Left ventricle myocardium inferior (tissue), 1 donor: ENCODE results near the gene SDCBP2. TPM values are rescaled to one million over a fixed set of nuclear protein-coding genes. Genes with fewer than 3 reads are reported as not detected.

Experiments used
- DNase-seq: peaks from one replicate; pipeline ENCODE4 v3.0.0-alpha.2; 2020
- H3K27ac ChIP-seq: fragments of 200-600 bp; replicated peaks from 2 replicates; pipeline ENCODE4 v1.8.0; 2021
- H3K27me3 ChIP-seq: fragments of 200-600 bp; 2 replicates; pipeline ENCODE4 v1.8.0; 2021; ENCODE audit warnings: low read depth
- H3K36me3 ChIP-seq: fragments of 200-600 bp; 2 replicates; pipeline ENCODE4 v1.8.0; 2021
- H3K4me1 ChIP-seq: fragments of 200-600 bp; 2 replicates; pipeline ENCODE4 v1.8.0; 2021
- H3K4me3 ChIP-seq: fragments of 200-600 bp; 2 replicates; pipeline ENCODE4 v1.8.0; 2021; ENCODE audit warnings: mild to moderate bottlenecking, moderate library complexity
- H3K9me3 ChIP-seq: fragments of 200-600 bp; replicated peaks from 2 replicates; pipeline ENCODE4 v1.8.0; 2021
- intact Hi-C: fragments of 100-400 bp; cut with micrococcal nuclease; formaldehyde crosslinking; loops from one replicate; pipeline ENCODE4 v1.11.0; 2022
- total RNA-seq: library from RNA; stranded (reverse); fragmentation: NEBNext Ultra II Directional; extraction: Animal tissue kit (Norgen Biotek cat#: 25700); gene quantifications from one replicate; pipeline ENCODE4 v1.2.1, GENCODE V29; 2021
- TF ChIP-seq, protein P1 (sequence below): fragments of 200-600 bp; IDR thresholded peaks from 2 replicates; pipeline ENCODE4 v1.8.0; 2021; ENCODE audit warnings: antibody characterized with exemption, mild to moderate bottlenecking, borderline replicate concordance
- donor health status: DM: no; HTN: yes; CAD: no; lungs with severe emphysema.

The SDCBP2 gene
- total RNA-seq, 1 donor from 2014 or later, result 2.2 TPM

- Histone ChIP-seq H3K36me3 (peaks cover 26% of the 10 kb centered on the region), H3K27ac (no peak overlapping the region), H3K4me3 (no peak overlapping the region), H3K9me3 (no peaks in the 10 kb centered on the region), H3K4me1 (no peaks in the 10 kb centered on the region), H3K27me3 (no peaks in the 10 kb centered on the region)
- TF ChIP-seq, protein P1, sequence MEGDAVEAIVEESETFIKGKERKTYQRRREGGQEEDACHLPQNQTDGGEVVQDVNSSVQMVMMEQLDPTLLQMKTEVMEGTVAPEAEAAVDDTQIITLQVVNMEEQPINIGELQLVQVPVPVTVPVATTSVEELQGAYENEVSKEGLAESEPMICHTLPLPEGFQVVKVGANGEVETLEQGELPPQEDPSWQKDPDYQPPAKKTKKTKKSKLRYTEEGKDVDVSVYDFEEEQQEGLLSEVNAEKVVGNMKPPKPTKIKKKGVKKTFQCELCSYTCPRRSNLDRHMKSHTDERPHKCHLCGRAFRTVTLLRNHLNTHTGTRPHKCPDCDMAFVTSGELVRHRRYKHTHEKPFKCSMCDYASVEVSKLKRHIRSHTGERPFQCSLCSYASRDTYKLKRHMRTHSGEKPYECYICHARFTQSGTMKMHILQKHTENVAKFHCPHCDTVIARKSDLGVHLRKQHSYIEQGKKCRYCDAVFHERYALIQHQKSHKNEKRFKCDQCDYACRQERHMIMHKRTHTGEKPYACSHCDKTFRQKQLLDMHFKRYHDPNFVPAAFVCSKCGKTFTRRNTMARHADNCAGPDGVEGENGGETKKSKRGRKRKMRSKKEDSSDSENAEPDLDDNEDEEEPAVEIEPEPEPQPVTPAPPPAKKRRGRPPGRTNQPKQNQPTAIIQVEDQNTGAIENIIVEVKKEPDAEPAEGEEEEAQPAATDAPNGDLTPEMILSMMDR, result no peak
- intact Hi-C loops, result no loop called here
- no peak for DNase-seq
Observed at GRCh38 chr20:1300083-1300840, 28.7 kb downstream of the SDCBP2 start.

DNA sequence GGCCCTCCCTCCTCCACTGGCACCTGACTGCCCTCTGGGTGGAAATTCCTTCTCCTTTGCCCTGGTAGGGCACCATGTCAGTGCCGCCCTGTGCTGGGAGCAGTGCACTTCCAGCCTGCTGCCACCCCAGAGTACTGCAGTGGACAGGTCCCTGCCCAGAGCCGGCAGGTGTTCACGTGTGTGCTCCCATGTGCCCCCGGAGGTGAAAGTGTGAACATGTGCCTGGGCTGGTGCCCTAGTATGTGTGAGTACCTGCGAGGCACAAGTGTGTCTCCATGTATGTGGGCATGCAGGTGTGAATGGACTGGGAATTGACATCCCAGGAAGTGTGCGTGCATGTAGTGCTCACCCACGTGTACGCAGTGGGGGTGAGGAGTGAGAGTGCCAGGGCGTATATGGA, 29.4 kb downstream of the SDCBP2 start:
- H3K27me3 ChIP-seq, result no peaks in the 10 kb centered on the region
- no peak overlapping the region for H3K27ac ChIP-seq
- H3K4me1 ChIP-seq, result no peaks in the 10 kb centered on the region
- TF ChIP-seq, protein P1, result no peak
- intact Hi-C loops, result no loop called here
- DNase-seq, result no peak
- H3K36me3 ChIP-seq, result peaks cover 23% of the 10 kb centered on the region
- no peaks in the 10 kb centered on the region for H3K9me3 ChIP-seq
- H3K4me3 ChIP-seq, result no peak overlapping the region

- TF ChIP-seq, protein P1, result no peak
- intact Hi-C loops, result no loop called here
- no peaks in the 10 kb centered on the region for H3K9me3 ChIP-seq
- no peak overlapping the region for H3K4me3 ChIP-seq
- H3K4me1 ChIP-seq, result no peaks in the 10 kb centered on the region
- H3K36me3 ChIP-seq, result peaks cover 23% of the 10 kb centered on the region
- H3K27ac ChIP-seq, result no peak overlapping the region
- H3K27me3 ChIP-seq, result no peaks in the 10 kb centered on the region
- no peak for DNase-seq
Observed at GRCh38 chr20:1298888-1299511, 29.9 kb downstream of the SDCBP2 start.

GRCh38 chr20:1298166-1298565, 30.8 kb downstream of the SDCBP2 start:
- intact Hi-C loops, result no loop called here
- Histone ChIP-seq H3K36me3 (peaks cover 23% of the 10 kb centered on the region), H3K9me3 (no peaks in the 10 kb centered on the region)

DNA sequence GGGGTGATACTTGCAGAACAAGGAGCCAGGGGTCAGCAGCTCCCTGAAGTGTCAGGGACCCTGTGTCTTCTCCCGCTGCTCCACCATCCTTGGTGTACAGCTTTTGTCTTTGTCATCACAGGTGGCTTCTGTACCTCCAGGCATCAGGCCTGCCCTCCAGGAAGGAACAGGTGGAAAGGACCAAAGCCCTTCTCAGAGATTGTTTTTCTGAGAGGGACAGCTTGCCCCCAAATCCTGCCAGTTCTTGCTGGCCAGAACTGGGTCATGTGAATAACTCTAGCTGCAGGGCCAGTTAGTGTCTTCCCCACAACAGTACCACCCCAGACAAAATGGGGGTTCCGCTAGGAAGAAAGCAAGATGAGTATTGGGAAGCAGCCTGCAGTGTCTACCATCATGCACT, 31.5 kb downstream of the SDCBP2 start:
- H3K4me1 ChIP-seq, result no peaks in the 10 kb centered on the region
- intact Hi-C loops, result no loop called here
- TF ChIP-seq, protein P1, result no peak
- H3K9me3 ChIP-seq, result no peaks in the 10 kb centered on the region
- peaks cover 23% of the 10 kb centered on the region for H3K36me3 ChIP-seq
- no peak overlapping the region for H3K4me3 ChIP-seq
- no peak for DNase-seq
- no peaks in the 10 kb centered on the region for H3K27me3 ChIP-seq
- no peak overlapping the region for H3K27ac ChIP-seq

More at GRCh38 chr20:1298166-1298565, 30.8 kb downstream of the SDCBP2 start:
- H3K27ac ChIP-seq, result no peak overlapping the region
- no peaks in the 10 kb centered on the region for H3K27me3 ChIP-seq
- H3K4me3 ChIP-seq, result no peak overlapping the region
- TF ChIP-seq, protein P1, result no peak
- H3K4me1 ChIP-seq, result no peaks in the 10 kb centered on the region
- no peak for DNase-seq
